Neuronal stem cell (in vitro differentiated cells): Measurements from ENCODE around the gene PRKN.
"Not testable (repeated sequence)": the region's sequence is repeated elsewhere in the genome, so short reads cannot be mapped to it uniquely, and the experiment has no call there.

Source experiments
- DNase-seq: peaks from one replicate; pipeline ENCODE4 v3.0.0-alpha.2; 2013; ENCODE audit warnings: low spot score
- H2AFZ ChIP-seq: one replicate; pipeline ENCODE4 v1.6.1; 2013; ENCODE audit warnings: mild to moderate bottlenecking, low read length, inconsistent platforms
- H2AK5ac ChIP-seq: 2 replicates; pipeline ENCODE4 v1.6.1; 2013; ENCODE audit warnings: low read depth, mild to moderate bottlenecking, inconsistent platforms, low read length, moderate library complexity, mixed read lengths
- H2BK120ac ChIP-seq: 2 replicates; pipeline ENCODE4 v1.6.1; 2013; ENCODE audit warnings: low read depth, mild to moderate bottlenecking, inconsistent platforms, low read length, moderate library complexity, mixed read lengths
- H2BK12ac ChIP-seq: one replicate; pipeline ENCODE4 v1.6.1; 2013; ENCODE audit warnings: low read length, inconsistent platforms
- H2BK15ac ChIP-seq: 2 replicates; pipeline ENCODE4 v1.6.1; 2013; ENCODE audit warnings: mild to moderate bottlenecking, low read length, inconsistent platforms, mixed read lengths
- H2BK5ac ChIP-seq: one replicate; pipeline ENCODE4 v1.6.1; 2013; ENCODE audit warnings: inconsistent platforms, mild to moderate bottlenecking, low read length, moderate library complexity
- H3K14ac ChIP-seq: one replicate; pipeline ENCODE4 v1.6.1; 2013; ENCODE audit warnings: low read length, inconsistent platforms
- H3K18ac ChIP-seq: 2 replicates; pipeline ENCODE4 v1.6.1; 2013; ENCODE audit warnings: low read length, inconsistent platforms
- H3K23ac ChIP-seq: 2 replicates; pipeline ENCODE4 v1.6.1; 2013; ENCODE audit warnings: low read depth, mild to moderate bottlenecking, mixed read lengths, low read length, inconsistent platforms; ENCODE audit not compliant: poor library complexity
- H3K27ac ChIP-seq: replicated peaks from 3 replicates; pipeline ENCODE4 v1.5.1; 2013; ENCODE audit warnings: low read length, inconsistent platforms
- H3K27me3 ChIP-seq, 3 experiments: 2 replicates each; pipeline ENCODE4 v1.6.1; 2013; ENCODE audit warnings: low read length in 3 of 3, mild to moderate bottlenecking in 2 of 3, inconsistent platforms in 1 of 3, low read depth in 1 of 3, mixed read lengths in 1 of 3, moderate library complexity in 1 of 3; ENCODE audit not compliant: control insufficient read depth in 3 of 3, insufficient read depth in 3 of 3
- H3K36me3 ChIP-seq, 2 donors: replicated peaks in 1 of 2; 2 replicates each; pipeline ENCODE4 v1.6.1; 2013; ENCODE audit warnings: low read length in 2 of 2; ENCODE audit not compliant: control insufficient read depth in 2 of 2, insufficient read depth in 2 of 2
- H3K4ac ChIP-seq: 2 replicates; pipeline ENCODE4 v1.6.1; 2013; ENCODE audit warnings: inconsistent platforms, mild to moderate bottlenecking, low read length, moderate library complexity
- H3K4me1 ChIP-seq, 2 donors: 1 replicate in 1 of 2; 2 replicates in 1 of 2; pipeline ENCODE4 v1.6.1; 2013; ENCODE audit warnings: low read length in 2 of 2, low read depth in 1 of 2; ENCODE audit not compliant: control insufficient read depth in 2 of 2, insufficient read depth in 1 of 2
- H3K4me2 ChIP-seq: one replicate; pipeline ENCODE4 v1.6.1; 2013; ENCODE audit warnings: mild to moderate bottlenecking, low read length, inconsistent platforms; ENCODE audit not compliant: insufficient read depth, poor library complexity, severe bottlenecking
- H3K4me3 ChIP-seq, 2 donors: 2 replicates each; pipeline ENCODE4 v1.5.1; 2013; ENCODE audit warnings: low read length in 2 of 2, mild to moderate bottlenecking in 2 of 2, inconsistent platforms in 1 of 2, moderate library complexity in 1 of 2
- H3K79me1 ChIP-seq: one replicate; pipeline ENCODE4 v1.6.1; 2013; ENCODE audit warnings: low read depth, mild to moderate bottlenecking, inconsistent platforms, low read length, moderate library complexity
- H3K9ac ChIP-seq: one replicate; pipeline ENCODE4 v1.6.1; 2013; ENCODE audit warnings: mild to moderate bottlenecking, low read depth, low read length, inconsistent platforms; ENCODE audit not compliant: poor library complexity
- H3K9me3 ChIP-seq, 2 donors: replicated peaks in 1 of 2; 2 replicates each; pipeline versions ENCODE3 to v1.6.1; 2013; ENCODE audit warnings: low read length in 2 of 2, mild to moderate bottlenecking in 2 of 2, inconsistent platforms in 1 of 2, low read depth in 1 of 2, mixed read lengths in 1 of 2, moderate library complexity in 1 of 2; ENCODE audit not compliant: control insufficient read depth in 2 of 2, insufficient read depth in 1 of 2
- H4K8ac ChIP-seq: one replicate; pipeline ENCODE4 v1.6.1; 2013; ENCODE audit warnings: low read depth, mild to moderate bottlenecking, inconsistent platforms, low read length, moderate library complexity
- H4K91ac ChIP-seq: one replicate; pipeline ENCODE4 v1.6.1; 2013; ENCODE audit warnings: low read length, low read depth, mild to moderate bottlenecking, inconsistent platforms; ENCODE audit not compliant: poor library complexity
- WGBS, 2 donors: extraction: QIAGEN DNeasy Blood & Tissue Kit; methylation state at CpG; one replicate each; pipeline ENCODE4 v1.1.7; 2013; ENCODE audit warnings: missing lambda C conversion rate in 2 of 2, mixed read lengths in 1 of 2; ENCODE audit not compliant: insufficient read length in 2 of 2, insufficient replicate concordance in 1 of 2; ENCODE audit errors: extremely low coverage in 2 of 2; 5-methylcytosine and 5-hydroxymethylcytosine counted together

Gene PRKN

DNA sequence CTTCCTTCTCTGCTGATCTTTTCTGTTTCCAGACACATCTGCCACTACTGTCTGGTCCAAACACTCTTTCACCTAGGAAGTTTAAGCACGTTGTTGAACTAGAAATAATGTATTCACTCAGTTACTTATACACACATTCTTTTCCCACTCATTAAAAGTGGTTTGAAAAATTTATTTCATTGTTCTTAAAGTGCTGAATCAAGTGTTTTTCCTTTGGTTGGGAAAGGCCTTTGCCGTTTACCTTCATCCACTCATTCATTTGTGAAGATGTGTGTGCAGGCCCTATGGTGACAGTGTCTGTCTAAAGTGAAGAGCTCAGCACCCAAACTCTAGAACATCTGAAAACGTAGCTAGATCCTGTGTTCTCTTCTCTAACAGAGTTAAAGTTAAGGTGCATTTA lies 1389.6 kb downstream of the PRKN start:
- no peak overlapping the region for H2BK12ac ChIP-seq
- H4K91ac ChIP-seq, result no peak overlapping the region
- H2AK5ac ChIP-seq, result no peak overlapping the region
- no peak overlapping the region for H3K4ac ChIP-seq
- H3K9me3 ChIP-seq, result peaks cover 0 to 2% of the 10 kb centered on the region in 2 donors
- H3K79me1 ChIP-seq, result no peaks in the 10 kb centered on the region
- H3K4me3 ChIP-seq, result no peak overlapping the region
- H2AFZ ChIP-seq, result no peak overlapping the region
- no peak overlapping the region for H3K18ac ChIP-seq
- H3K14ac ChIP-seq, result no peak overlapping the region
- H3K4me2 ChIP-seq, result no peak overlapping the region
- H3K36me3 ChIP-seq, result no peaks in the 10 kb centered on the region
- no peak overlapping the region for H4K8ac ChIP-seq
- no CpG with 5 or more reads among the region's 3 CpGs for WGBS, 2 donors
- no peak overlapping the region for H3K27ac ChIP-seq
- H2BK15ac ChIP-seq, result no peak overlapping the region
- H2BK5ac ChIP-seq, result no peak overlapping the region
- no peak overlapping the region for H3K23ac ChIP-seq
- H3K4me1 ChIP-seq, result no peaks in the 10 kb centered on the region
- DNase-seq, result no peak
- H3K27me3 ChIP-seq, result no peaks in the 10 kb centered on the region
- H2BK120ac ChIP-seq, result no peak overlapping the region
- H3K9ac ChIP-seq, result no peak overlapping the region

DNA sequence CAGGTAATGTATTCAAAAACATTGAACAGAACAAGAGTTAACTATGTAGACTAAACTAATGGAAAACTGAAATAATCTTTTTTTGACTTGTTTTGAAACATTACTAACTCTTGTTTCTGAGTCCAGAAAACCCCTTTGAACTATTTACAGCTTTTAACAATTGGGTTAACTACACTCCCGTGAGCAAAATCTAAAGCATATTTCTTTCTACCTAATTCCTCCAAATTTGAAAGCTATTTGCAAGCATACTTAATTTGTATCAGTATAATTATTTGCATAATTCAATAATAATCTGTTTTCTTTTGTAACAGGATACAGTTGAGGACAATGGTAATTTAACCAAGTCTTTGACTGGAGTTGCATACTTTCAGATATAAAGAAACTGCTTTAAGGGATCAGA lies 1391.1 kb downstream of the PRKN start:
- H2BK120ac ChIP-seq, result no peak overlapping the region
- H2AK5ac ChIP-seq, result no peak overlapping the region
- H2BK5ac ChIP-seq, result no peak overlapping the region
- WGBS, 2 donors, result no CpG with 5 or more reads among the region's 1 CpG
- no peak for DNase-seq
- H3K4me3 ChIP-seq, result no peak overlapping the region
- no peak overlapping the region for H3K23ac ChIP-seq
- H4K8ac ChIP-seq, result no peak overlapping the region
- no peak overlapping the region for H2BK15ac ChIP-seq
- no peak overlapping the region for H3K27ac ChIP-seq
- H2BK12ac ChIP-seq, result no peak overlapping the region
- no peak overlapping the region for H3K14ac ChIP-seq
- no peaks in the 10 kb centered on the region for H3K4me1 ChIP-seq
- no peak overlapping the region for H3K4me2 ChIP-seq
- H3K18ac ChIP-seq, result no peak overlapping the region
- H3K79me1 ChIP-seq, result no peaks in the 10 kb centered on the region
- H3K9ac ChIP-seq, result no peak overlapping the region
- H4K91ac ChIP-seq, result no peak overlapping the region
- H2AFZ ChIP-seq, result no peak overlapping the region
- H3K4ac ChIP-seq, result no peak overlapping the region
- H3K27me3 ChIP-seq, result no peaks in the 10 kb centered on the region
- no peaks in the 10 kb centered on the region for H3K36me3 ChIP-seq
- H3K9me3 ChIP-seq, result peaks cover 0 to 2% of the 10 kb centered on the region in 2 donors

GRCh38 chr6:161333410-161333809 lies 1394.2 kb downstream of the PRKN start:
- no peak overlapping the region for H4K91ac ChIP-seq
- no peak overlapping the region for H3K27ac ChIP-seq
- no peak overlapping the region for H3K14ac ChIP-seq
- H2BK12ac ChIP-seq, result no peak overlapping the region
- H3K36me3 ChIP-seq, result no peaks in the 10 kb centered on the region
- no peak overlapping the region for H2AFZ ChIP-seq
- no peak overlapping the region for H4K8ac ChIP-seq
- H3K4ac ChIP-seq, result no peak overlapping the region
- H3K4me3 ChIP-seq, result no peak overlapping the region
- WGBS, 2 donors, result no CpG with 5 or more reads among the region's 8 CpGs
- no peak overlapping the region for H3K4me2 ChIP-seq
- H2AK5ac ChIP-seq, result no peak overlapping the region
- no peaks in the 10 kb centered on the region for H3K79me1 ChIP-seq
- H3K27me3 ChIP-seq, result no peaks in the 10 kb centered on the region
- no peak overlapping the region for H2BK120ac ChIP-seq
- no peak overlapping the region for H3K18ac ChIP-seq
- DNase-seq, result no peak
- H2BK5ac ChIP-seq, result no peak overlapping the region
- peaks cover 0 to 3% of the 10 kb centered on the region in 2 donors for H3K9me3 ChIP-seq
- no peak overlapping the region for H3K9ac ChIP-seq
- H3K4me1 ChIP-seq, result no peaks in the 10 kb centered on the region
- no peak overlapping the region for H3K23ac ChIP-seq
- H2BK15ac ChIP-seq, result no peak overlapping the region

- not testable (repeated sequence) for H2BK15ac ChIP-seq, H3K9me3 ChIP-seq, H3K4me2 ChIP-seq, H3K27me3 ChIP-seq, H3K27ac ChIP-seq, H4K8ac ChIP-seq, H2BK5ac ChIP-seq, H4K91ac ChIP-seq, H3K4me1 ChIP-seq, DNase-seq, H2AFZ ChIP-seq, H2AK5ac ChIP-seq, H3K79me1 ChIP-seq, H3K36me3 ChIP-seq, H2BK12ac ChIP-seq, H3K18ac ChIP-seq, H3K14ac ChIP-seq, H3K4me3 ChIP-seq, H3K4ac ChIP-seq, H2BK120ac ChIP-seq, H3K23ac ChIP-seq, H3K9ac ChIP-seq
- no CpG with 5 or more reads among the region's 4 CpGs for WGBS, 2 donors
These were observed 1396.0 kb downstream of the PRKN start for GRCh38 chr6:161331402-161332081.
